Kidney tubule cell (primary cell): Measurements from ENCODE around the gene RMI2.

ENCODE experiments used
- DNase-seq: peaks from one replicate; pipeline ENCODE4 v3.0.0-alpha.2; 2018; ENCODE audit warnings: low spot score

Gene RMI2

DNA sequence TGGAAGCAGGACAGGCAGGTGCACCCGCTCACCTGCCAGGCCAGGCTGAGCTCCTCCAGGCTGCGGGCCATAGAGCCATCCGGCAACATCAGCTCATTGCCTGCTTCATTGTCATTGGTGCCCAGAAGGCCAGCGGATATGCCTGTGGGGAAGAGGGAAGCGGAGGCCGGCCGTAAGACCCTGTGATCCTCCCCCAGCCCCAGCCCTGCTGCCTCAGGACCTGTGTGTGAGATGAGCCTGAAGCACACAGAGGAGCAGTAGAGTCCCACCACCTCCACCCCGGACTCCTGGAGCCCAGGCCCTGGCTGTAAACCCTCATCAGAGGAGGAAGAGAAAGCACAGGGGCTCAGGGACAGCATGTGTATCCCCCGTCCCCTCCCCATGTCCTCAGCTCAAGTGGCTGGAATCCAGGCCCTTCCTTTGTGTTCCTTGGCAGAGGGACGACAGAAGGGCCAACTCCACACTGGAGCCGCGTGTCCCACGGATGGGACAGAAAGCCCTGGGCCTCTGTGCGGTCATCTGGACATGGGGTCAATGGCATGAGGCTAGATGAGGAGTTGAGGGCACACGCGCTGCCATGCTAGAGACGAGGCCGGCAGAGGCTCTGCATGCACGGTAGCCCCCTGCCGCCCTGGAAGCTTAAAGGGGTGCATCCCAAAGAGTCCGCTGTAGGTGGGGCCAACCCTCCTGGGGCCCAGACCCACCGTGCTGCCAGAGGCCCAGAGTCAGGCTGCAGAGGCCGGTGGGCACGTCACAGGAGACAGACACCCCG is 39.1 kb downstream of the RMI2 start:
- no peak for DNase-seq

GRCh38 chr16:11384956-11385586 is 39.8 kb downstream of the RMI2 start:
- DNase-seq: no peak

- DNase-seq: no peak
Measured at GRCh38 chr16:11386054-11386680, 40.9 kb downstream of the RMI2 start.

DNA sequence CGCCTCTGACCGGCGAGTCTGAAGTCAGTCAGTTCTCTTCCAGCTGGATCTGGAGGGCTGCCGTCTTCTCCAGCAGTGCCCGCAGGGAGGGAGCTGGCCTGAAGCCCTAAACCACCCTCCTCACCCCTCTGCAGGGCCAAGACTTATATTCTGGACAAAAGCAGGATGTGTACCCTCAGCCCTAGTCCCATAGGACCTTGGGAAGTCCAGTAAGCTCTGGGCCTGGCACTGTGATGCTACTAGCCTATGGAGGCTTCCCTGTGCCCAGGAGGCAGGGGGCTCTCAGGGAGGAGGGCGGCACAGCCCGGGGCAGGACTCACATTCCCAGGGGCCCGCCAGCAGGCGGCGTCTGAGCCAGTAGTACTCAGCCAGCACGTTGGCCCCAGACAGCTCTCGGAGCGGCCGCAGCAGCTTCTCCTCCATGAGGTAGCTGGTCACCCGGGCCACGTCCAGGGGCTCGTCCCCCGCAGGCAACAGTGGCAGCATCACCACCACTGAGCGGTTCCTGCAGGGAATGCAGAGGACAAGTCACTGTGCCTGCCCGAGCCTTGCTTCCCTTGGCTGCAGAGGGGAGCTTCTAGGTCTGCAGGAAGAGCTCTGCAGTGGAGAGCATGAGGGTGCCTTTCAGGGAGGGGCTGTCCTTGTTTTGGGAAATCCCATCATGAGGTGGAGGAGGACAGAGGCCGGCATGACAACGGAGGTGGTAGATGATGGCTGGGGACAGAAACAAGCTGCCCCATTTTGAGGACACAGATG is 41.7 kb downstream of the RMI2 start:
- DNase-seq: no peak

DNA sequence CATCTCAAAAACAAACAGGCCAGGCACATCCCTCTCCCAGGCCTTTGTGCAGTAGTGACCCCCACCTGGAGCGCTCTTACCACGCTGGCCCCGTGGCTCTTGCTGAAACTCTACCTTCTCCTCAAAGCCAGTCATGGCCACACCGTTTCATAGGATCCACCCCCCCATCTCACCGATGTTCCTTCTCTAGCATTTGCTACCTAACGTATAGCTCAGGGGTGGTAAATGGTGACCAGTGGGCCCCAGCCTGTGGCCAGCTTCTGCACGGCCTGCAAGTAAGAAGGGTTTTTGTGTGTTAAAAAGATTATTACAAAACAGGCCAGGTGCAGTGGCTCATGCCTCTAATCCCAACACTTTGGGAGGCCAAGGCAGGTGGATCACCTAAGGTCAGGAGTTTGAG is 43.8 kb downstream of the RMI2 start:
- no peak for DNase-seq

GRCh38 chr16:11389631-11390565 is 44.6 kb downstream of the RMI2 start:
- DNase-seq: no peak

DNA sequence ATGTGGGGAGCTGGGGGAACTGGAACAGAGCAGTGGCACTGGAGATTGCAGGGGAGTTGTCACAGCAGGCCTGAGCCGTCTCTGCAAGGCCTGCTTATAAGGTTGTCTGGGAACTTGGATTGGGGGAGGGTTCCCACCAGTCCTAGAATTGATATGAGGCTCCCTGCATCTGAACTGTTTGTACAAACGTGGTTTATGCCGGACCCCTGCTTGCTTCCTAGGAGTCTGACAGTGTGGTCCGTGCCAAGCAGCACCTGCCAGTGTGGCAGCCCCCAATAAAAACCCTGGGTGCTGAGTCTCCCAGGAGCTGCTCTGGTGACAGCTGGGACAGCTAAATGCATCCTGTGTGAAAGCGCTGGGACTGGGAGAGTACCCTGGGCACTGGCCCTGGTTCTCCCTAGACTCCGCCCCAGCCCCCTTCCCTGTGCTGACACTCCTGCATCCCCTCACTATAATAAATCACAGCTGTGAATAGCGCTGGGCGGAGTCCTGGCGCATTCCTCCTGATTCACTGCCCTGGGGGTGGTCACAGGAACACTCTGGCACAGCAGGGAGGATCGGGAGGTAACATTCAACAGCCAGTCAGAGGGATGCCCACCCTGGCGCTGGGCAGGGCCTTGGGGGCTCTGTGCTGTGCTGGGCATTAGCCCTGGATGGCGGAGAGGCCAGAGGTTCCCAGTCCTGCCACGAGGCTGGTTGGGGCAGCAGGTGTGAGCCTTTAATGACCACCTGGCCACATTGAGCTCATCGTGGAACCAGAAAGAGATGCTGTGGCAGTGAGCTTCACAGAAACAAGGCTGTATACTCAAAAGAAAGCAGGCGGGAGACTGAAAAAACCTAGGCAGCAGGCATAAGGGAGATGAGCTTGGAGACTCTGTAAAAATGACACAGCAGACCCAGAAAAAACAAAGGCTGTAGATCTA is 45.6 kb downstream of the RMI2 start:
- DNase-seq: no peak

DNA sequence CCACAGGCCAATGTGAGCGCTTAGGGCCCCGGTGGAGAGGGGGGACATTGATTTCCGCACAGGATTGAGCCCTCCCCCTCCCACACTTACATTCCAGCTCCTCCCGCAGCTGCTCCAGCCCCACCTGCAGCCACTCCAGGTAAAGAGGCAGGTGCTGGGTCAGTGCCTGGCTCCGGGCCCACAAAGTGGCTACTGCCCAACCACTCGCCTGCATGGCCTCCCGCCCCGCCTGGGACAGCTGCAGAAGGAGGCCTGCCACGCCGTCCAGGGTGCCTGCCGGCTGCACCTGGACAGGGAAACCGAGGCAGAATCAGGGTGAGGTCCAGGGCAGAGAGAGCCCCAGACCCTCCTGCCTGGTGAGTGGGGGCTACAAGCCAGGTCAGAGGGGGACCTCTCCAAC is 46.3 kb downstream of the RMI2 start:
- no peak for DNase-seq

- DNase-seq: no peak
Measured at GRCh38 chr16:11392041-11392581, 46.9 kb downstream of the RMI2 start.

DNA sequence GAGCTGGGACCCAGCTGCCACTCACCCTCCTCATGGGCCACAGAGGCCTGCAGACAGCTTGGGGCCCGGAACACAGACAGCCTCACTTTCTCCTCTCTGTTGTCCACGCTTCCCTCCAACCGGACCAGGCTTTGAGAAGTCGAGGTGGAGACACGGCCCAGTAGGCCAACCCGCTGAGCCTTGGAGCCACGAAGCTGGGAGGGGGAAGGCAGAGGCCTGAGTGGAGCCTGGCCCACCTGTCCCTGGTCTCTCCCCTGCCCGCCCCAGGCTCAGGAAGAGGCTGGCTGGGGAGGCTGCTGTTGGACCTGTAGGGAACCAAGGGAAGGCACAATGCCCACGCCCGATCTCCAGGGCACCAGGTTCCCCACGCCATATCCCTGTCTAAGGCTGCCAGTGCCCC is 48.1 kb downstream of the RMI2 start:
- no peak for DNase-seq

GRCh38 chr16:11393861-11394592 is 48.8 kb downstream of the RMI2 start:
- DNase-seq: no peak

DNA sequence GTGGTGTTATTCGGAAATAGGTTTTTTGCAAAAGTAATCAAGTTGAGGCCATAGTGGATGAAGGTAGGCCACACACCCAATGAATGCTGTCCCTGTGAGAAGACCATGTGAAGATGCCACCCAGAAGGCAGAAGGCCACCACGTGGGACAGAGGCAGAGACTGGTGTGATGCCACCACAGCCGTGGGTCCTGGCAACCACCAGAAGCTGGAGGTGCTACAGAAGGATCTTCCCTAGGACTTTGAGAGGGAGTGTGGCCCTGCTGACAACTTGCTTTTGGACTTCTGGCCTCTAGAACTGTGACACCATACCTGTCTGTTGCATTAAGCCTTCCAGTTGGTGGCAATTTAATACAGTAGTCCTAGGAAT is 49.3 kb downstream of the RMI2 start:
- DNase-seq: no peak

DNA sequence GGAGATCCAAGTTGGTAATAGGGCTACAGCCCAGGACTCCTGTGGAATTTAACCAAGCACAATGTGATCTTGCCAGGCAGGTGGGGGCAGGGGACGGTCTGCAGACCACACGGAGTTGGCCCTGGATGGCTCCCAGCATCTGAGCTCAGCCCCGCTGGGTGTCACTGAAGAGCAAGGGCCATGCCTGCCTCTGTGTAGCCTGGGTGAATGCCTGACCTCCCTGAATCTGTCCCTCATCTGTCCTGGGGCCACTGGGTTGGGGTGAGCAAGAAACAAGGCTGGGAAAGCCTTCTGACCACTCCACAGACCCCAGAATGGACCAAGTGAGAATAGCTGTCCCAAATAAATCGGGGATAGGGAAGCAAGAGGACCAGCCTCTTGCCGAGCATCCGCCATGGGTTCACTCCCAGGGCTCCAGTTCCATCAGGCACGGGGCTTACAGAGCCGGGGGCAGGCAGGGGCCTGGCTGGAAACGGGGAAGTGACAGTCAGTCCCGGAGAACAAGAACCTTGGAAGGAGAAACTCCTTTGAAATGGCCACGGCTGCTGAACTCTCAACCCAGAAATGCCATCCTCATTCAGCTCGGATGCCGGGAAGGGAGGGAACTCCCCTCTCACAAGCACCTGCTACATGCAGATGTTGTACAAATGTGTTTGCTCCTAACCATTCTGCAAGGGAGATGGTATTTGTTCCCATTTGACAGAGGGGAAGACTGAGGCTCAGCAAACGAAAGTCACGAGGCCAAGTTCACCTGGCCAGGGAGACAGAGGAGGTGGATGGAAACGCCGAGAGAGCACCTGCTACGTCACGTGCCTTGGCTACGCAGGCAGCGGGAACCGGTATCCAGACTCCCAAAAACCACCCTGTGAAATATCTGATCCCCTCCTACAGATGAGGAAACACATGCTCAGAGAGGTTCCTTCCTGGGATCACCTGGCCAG is 50.0 kb downstream of the RMI2 start:
- DNase-seq: no peak

GRCh38 chr16:11395949-11396240 is 50.6 kb downstream of the RMI2 start:
- DNase-seq: no peak

DNA sequence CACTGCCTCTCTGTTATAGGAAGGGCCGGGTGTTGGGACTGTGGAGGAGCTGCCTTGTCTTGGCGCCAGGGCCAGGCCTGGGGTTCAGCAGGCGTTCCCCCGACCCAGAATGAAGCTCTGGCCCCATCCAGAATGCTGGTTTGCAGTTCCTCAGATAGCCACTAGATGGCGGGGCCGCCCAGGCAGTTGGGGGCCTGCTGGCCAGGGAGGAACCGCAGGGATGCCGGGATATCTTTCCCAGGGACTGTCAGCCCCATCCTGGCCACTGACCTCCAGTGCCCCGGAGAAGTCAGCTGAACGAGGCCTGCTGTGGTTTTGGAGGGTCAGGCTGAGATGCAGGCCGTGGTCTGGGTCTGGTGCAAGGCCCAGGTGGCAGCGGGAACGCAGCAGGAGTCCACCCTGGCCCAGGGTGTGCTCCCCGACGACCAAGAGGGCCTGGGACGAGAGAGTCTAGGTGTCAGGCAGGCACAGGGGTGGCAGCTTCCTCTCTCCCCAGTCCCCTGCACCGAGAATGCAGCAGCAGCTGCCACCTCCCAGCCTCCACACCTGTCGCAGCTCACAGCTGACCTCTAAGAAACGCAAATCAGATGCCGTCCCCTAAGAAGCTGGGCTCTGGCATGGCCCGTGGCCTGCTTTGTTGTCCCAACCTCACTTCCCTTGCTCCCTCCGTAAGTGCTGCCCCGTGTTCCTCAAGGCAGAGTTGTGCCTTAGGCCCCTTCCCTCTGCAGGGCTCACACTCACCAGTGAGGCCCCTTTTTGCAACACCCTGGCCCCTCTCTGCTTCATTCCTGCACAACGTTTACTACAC is 51.2 kb downstream of the RMI2 start:
- DNase-seq: peak; percentile 68

DNA sequence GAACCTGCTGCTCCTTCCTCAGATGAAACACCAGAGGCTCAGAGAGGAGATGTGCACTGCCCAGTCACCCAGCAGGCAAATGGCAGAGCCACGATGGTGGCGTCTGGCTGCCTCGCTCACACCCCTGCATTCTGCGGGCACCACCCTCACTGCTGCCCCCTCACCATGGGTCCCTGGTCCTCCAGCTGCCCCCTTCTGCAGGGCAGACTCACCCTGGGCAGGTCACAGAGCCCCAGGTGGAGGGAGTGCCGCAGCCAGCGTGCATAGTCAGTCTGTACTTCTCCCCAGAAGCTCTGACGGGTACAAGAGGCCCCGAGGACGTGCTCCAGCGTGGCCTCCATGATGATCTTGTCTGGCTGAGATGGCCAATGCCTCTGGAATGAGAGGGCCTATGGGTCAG is 52.9 kb downstream of the RMI2 start:
- no peak for DNase-seq

- no peak for DNase-seq
Measured at GRCh38 chr16:11398851-11399250, 53.6 kb downstream of the RMI2 start.
